Stimulated activated CD8-positive, alpha-beta memory T cell treated with anti-CD3 and anti-CD28 coated beads, Interleukin-12 subunit alpha, Interleukin-12 subunit beta, amount 100 ng/mL, for 24 hours (primary cell): Measurements from ENCODE around the gene TMPRSS9.
"Not testable (repeated sequence)": the region's sequence is repeated elsewhere in the genome, so short reads cannot be mapped to it uniquely, and the experiment has no call there.

ENCODE experiments used
- DNase-seq: peaks from one replicate; pipeline ENCODE4 v3.0.0-alpha.2; 2020; ENCODE audit errors: extremely low read depth

The TMPRSS9 gene

GRCh38 chr19:2342656-2343288 is 17.3 kb upstream of the TMPRSS9 start:
- DNase-seq: no peak

- no peak for DNase-seq
These were observed 16.6 kb upstream of the TMPRSS9 start for GRCh38 chr19:2343289-2343982.

DNA sequence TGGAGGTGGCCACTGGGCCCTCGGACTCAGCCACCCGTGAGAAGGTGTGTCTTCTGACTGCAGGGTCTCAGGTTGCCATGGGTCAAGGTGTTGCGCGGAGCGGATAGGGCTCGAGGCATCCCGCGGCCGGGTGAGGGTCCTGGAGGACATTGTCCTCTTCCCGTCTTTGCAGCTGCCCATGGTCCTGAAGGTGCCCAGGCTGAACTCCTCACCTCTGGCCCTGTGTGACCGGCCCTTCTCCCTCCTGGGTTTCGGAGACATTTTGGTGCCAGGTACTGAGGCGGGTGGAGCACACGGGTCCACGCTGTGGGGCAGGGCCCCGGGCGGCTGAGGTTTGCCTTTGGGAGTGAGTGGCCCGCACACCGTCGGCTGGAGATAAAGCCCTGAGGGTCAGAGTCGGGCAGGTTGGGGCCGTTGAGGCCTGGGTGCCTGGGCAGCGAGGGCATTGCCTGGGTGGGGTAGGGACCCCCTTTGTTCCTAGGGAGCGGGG is 15.6 kb upstream of the TMPRSS9 start:
- DNase-seq: no peak

- no peak for DNase-seq
These were observed 15.0 kb upstream of the TMPRSS9 start for GRCh38 chr19:2345076-2345475.

GRCh38 chr19:2345794-2346663 is 14.0 kb upstream of the TMPRSS9 start:
- DNase-seq: no peak

GRCh38 chr19:2349818-2350217 is 10.2 kb upstream of the TMPRSS9 start:
- DNase-seq: not testable (repeated sequence)

GRCh38 chr19:2350656-2351055 is 9.4 kb upstream of the TMPRSS9 start:
- DNase-seq: no peak

DNA sequence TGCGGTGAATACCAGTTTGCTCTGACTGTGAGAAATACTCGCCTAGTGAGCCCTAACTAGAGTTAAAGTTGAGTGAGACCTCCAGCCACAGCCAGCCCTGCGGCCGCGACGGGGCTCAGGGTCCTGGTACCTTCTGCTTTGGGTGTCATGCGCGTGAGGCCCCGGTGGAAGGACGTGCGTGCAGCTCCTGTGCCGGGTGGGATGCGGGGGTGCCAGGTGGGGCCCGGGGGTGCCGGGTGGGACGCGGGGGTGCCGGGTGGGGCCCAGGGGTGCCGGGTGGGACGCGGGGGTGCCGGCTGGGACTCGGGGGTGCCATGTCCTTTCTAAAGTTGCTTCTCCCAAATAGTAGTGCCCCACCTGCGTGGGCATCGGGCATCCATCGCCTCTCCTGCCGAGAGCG is 8.5 kb upstream of the TMPRSS9 start:
- no peak for DNase-seq

DNA sequence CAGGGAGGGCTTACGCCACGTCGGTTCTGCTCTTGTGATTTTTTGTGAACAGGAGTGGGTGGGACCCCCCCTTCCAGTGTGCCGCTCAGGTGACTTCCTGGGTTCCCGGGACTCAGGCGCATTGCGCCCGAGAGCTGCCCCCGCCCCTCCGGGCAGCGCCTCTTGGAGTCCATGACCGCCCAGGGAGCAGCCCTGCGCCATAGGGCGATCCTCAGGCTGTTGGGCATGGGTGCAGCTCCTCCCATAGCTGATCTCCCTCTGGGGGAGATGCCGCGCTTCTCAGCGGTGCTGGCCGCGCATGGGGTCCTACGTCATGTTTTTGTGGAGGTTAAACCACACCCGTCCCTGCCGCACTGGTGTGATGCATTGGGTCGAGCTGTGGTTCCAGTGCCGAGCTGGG is 7.9 kb upstream of the TMPRSS9 start:
- DNase-seq: no peak

- no peak for DNase-seq
These were observed 6.7 kb upstream of the TMPRSS9 start for GRCh38 chr19:2353159-2353886.

DNA sequence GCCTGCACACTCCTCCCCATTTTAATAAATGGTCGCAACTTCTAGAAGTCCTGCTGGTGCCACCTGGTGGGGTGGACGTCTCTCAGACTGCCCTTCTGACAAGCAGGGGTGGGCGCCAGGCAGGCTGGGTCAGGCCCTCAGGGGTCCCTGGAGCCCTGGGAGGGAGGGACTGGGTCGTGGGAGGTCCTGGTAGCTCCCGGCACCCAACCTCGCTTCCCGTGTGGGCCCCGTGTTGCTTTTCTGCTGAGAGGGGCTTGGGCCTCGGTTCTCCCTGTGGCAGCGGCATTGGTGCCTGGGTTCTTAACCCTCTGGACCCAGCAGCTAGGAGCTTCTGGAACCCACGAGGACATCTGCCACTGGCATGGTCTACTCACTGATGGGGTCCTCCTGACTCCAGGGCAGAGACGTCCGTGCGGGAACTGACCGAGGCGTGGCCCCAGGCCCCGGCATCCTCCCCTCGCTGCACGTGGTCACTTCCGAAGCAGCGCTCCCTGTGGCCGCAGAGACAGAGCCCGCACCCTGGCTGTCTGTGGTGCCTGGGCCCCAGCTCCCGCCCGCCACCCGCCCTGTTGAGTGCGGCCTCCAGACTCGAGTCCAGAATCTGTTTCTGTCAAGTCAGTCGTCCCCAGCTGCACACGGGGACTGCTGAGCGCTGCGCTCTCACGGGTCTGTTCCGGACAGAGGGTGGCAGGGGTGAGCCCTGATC is 6.0 kb upstream of the TMPRSS9 start:
- no peak for DNase-seq

DNA sequence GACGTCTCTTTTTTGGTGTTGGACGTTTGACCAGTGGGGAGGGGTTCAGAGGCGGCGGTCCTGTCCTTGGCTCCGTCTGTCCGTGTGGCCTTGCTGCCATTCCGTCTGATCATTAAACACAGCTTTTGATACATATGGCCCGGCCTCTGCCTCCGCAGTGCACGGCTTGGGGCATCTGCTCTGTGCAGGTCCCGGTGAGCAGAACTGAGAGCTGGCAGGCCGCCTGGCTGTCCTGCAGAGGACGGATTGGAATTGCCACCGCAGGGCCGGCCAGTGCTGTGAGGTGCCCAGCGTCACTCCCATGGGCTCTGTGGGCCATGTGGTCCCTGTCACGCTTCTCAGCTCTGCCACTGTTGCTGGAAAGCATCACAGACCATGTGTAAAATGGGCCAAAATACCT is 5.4 kb upstream of the TMPRSS9 start:
- no peak for DNase-seq

DNA sequence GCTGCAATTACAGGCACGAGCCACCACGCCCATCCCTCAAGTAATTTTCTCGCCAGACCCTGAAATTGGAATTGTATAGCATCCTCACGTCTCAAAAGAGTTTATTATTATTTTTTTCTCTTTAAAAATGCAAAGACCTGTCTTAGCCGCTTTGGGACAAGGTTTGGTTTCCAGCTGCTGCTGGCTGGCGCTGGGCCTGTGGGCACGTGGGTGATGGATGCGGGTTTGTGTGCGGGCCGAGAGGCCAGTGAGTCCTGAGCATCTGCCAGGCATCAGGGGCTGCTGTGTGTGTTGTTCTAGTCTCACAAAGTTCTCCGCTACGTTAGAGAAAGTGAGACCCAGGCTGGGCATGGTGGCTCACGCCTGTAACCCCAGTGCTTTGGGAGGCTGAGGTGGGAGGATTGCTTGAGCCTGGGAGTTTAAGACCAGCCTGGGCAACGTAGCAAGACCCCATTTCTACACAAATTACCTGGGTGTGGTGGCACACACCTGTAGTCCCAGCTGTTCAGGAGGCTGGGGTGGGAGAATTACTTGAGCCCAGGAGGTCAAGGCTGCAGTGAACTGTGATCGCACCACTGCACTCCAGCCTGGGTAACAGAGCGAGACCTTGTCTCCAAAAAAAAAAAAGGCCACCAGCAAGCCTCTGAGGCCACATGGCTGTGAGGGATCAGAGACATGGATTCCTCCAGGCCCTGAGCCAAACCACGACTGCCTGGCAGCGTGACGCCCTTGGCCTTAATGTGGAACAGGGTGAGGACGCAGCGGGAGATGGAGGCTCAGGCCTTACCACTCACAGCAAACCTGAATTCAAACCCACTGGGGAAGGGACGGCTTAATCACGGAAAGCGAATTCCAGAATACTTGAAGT is 4.7 kb upstream of the TMPRSS9 start:
- DNase-seq: no peak

GRCh38 chr19:2356036-2356646 is 3.9 kb upstream of the TMPRSS9 start:
- no peak for DNase-seq

- no peak for DNase-seq
These were observed 2.5 kb upstream of the TMPRSS9 start for GRCh38 chr19:2357279-2358206.

DNA sequence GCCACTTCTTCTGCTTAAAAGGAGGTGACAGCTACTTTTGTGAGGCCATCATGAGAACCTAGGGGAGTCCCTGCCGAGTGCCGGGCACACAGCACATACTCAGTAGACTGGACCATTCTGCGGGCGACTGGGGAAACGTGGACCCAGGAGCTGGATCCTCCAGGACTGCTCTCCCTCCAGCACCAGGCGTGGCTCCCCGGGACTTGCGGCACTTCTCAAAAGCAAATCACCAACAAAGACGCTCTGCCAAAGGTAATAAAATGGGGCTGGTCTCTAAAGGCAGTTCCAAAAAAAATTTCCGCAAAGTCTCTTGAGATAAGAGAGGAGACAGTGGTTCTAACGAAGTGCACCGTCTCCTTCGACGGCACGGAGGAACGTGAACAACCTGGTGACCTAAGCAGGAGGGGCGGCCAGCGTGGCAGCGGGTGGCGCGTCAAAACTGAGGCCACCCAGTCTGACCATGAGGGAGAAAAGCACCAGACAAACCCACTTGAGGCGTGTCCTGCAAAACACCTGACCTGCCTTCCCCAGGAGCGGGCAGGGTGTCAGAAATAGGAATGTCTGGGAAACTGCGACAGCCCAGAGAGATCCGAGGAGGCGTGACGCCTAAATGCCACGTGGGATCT is 1.4 kb upstream of the TMPRSS9 start:
- DNase-seq: no peak

- DNase-seq: no peak
These were observed 768 bp downstream of the TMPRSS9 start for GRCh38 chr19:2360833-2361232.
